Activated CD8-positive, alpha-beta memory T cell treated with anti-CD3 and anti-CD28 coated beads for 4 hours (primary cell): Measurements from ENCODE around the gene TADA2B.

Experiments used
- DNase-seq, 2 donors: peaks; one replicate each; pipeline ENCODE4 v3.0.0-alpha.2; 2020; ENCODE audit warnings: low read depth in 2 of 2

Gene TADA2B

GRCh38 chr4:7058792-7059191, 15.6 kb downstream of the TADA2B start:
- DNase-seq = no peak

- no peak for DNase-seq
Measured at GRCh38 chr4:7059662-7060061, 16.5 kb downstream of the TADA2B start.

- no peak for DNase-seq
Measured at GRCh38 chr4:7060346-7061150, 17.4 kb downstream of the TADA2B start.

- no peak for DNase-seq
Measured at GRCh38 chr4:7061815-7062214, 18.6 kb downstream of the TADA2B start.

GRCh38 chr4:7062816-7063215, 19.6 kb downstream of the TADA2B start:
- DNase-seq = no peak

- DNase-seq = no peak
Measured at GRCh38 chr4:7063362-7063761, 20.2 kb downstream of the TADA2B start.

GRCh38 chr4:7066006-7066405, 22.8 kb downstream of the TADA2B start:
- DNase-seq = no peak

- DNase-seq = no peak
Measured at GRCh38 chr4:7066493-7066892, 23.3 kb downstream of the TADA2B start.

- no peak for DNase-seq
Measured at GRCh38 chr4:7067126-7067451, 23.9 kb downstream of the TADA2B start.

- DNase-seq = peak; percentile 99 to 100
Measured at GRCh38 chr4:7067452-7068278, 24.5 kb downstream of the TADA2B start, which contains the start of gene GRPEL1. GRPEL1 (minus strand) TSS chr4:7068064; CDS start chr4:7068032, 32 bp downstream.

GRCh38 chr4:7068279-7068842, 25.2 kb downstream of the TADA2B start:
- no peak for DNase-seq

- DNase-seq = no peak
Measured at GRCh38 chr4:7068883-7069282, 25.7 kb downstream of the TADA2B start.

GRCh38 chr4:7070729-7071511, 27.7 kb downstream of the TADA2B start:
- peak; percentile 68 to 71 for DNase-seq

- DNase-seq = no peak
Measured at GRCh38 chr4:7073059-7073458, 29.9 kb downstream of the TADA2B start.

- DNase-seq = no peak
Measured at GRCh38 chr4:7073526-7074390, 30.6 kb downstream of the TADA2B start.

- no peak for DNase-seq
Measured at GRCh38 chr4:7074426-7074825, 31.3 kb downstream of the TADA2B start.

- no peak for DNase-seq
Measured at GRCh38 chr4:7075962-7076695, 33.0 kb downstream of the TADA2B start.

- DNase-seq = no peak
Measured at GRCh38 chr4:7076696-7077082, 33.5 kb downstream of the TADA2B start.

GRCh38 chr4:7077371-7077770, 34.2 kb downstream of the TADA2B start:
- DNase-seq = no peak

GRCh38 chr4:7078025-7078424, 34.9 kb downstream of the TADA2B start:
- no peak for DNase-seq
